ENCODE results near the gene C2orf78.
"Not testable (repeated sequence)": the region's sequence is repeated elsewhere in the genome, so short reads cannot be mapped to it uniquely, and the experiment has no call there.

C2orf78 gene

GRCh38 chr2:73783402-73783801 lies 581 bp upstream of the C2orf78 start:
- DNase-seq, result not testable (repeated sequence)

DNA sequence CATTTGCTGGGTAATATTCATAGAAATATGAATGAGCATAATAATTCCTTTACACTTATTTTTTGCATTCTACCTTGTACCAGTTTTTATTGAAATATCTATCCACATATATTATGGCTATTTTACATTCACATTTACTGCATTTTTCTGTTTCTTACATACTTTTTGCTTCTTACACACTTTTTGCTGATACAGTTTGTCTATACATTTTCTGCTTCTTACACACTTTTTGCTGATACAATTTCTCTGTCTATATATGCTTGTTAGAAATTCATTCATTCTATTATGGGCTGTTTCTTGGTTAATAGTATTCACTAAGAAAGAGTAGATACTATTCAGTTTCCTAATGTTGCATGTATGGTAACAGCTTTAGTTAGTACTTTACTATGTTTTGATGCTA lies 27.9 kb downstream of the C2orf78 start:
- DNase-seq, result no peak

GRCh38 chr2:73812635-73813034 lies 28.7 kb downstream of the C2orf78 start:
- no peak for DNase-seq

GRCh38 chr2:73818296-73818695 lies 34.3 kb downstream of the C2orf78 start:
- no peak for DNase-seq

- peak; percentile 46 to 51 for DNase-seq
Observed at GRCh38 chr2:73821227-73821626, 37.2 kb downstream of the C2orf78 start.

DNA sequence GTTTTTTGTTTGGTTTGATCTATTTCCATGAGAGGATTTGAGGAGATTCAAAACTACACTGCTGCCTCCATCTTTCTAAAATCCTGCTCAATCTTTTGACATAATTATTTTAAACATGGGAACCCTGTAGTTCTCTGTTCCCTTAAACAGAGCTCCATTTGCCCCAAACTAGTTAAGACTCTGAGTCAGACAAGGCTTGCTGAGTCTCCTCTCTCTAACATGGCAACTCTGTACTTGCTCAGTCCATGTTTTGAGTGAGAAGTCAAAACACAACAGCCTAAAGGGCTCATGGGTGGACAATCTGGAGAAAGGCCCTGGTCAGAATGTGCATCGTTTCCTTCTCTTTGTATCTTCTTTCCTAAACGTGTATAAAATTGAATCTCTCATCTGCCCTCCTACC lies 37.7 kb downstream of the C2orf78 start:
- DNase-seq, result no peak

DNA sequence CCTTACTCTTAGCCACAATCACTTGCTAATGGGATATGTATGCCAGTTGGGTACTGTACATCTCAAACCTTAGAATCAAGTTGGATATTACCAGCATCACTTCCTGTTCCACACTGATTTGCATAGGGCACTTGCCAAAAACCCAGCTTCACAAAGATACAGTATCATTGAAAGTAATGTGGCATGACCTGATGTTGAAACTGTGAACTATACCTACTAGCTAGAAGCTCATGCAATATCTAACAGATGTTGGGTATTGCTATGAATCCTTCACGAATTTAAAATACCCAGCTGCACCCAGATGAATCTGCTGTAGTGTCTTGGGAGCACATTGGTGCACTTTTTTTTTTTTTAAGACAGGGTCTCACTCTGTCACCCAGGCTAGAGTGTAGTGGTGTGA lies 38.3 kb downstream of the C2orf78 start:
- no peak for DNase-seq

DNA sequence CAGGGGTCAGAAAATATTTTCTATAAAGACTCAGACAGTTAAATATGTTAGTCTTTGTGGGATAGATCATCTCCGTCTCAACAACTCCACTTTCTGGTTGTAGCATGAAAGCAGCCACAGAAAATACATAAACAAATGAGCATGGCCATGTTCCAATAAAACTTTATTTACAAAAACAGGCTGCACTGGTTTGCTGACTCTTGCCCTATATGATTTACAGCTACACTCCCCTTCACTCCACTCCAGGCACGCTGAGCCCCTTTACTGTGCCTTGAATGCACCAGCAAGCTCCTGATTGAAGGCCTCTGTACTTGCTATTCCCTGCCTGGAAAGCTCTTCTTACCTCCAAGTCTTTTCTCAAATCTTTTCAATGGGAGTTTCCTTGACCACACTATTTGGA lies 39.0 kb downstream of the C2orf78 start:
- no peak for DNase-seq

- no peak for DNase-seq
Observed at GRCh38 chr2:73823416-73823815, 39.4 kb downstream of the C2orf78 start.

DNA sequence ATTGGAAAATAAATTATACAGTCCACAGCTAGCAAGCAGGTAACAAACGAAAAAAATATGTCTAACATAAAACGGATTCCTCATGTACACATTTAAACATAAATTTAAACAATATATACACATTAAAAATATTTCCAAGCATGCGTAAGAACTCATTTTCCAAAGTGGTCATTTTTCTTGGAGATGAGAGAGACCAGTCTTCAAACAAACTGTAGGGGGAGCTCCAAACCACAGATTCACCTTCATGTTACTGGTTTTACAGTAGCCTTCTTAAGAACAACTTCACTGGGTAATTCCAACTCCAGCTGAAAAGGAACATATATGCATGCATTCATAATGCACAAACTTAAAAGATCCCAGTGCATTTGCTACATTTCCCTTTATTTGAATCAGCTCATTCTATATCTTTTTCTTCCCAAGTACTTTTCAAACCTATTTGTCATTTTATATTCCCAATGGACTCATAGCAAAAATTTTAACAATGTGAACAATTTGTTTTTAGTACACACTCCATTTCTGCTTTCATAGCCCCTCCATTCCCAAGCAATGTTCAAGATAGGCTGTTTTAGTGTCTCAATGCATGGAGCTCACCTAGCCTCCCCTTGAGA lies 40.0 kb downstream of the C2orf78 start:
- no peak for DNase-seq

DNA sequence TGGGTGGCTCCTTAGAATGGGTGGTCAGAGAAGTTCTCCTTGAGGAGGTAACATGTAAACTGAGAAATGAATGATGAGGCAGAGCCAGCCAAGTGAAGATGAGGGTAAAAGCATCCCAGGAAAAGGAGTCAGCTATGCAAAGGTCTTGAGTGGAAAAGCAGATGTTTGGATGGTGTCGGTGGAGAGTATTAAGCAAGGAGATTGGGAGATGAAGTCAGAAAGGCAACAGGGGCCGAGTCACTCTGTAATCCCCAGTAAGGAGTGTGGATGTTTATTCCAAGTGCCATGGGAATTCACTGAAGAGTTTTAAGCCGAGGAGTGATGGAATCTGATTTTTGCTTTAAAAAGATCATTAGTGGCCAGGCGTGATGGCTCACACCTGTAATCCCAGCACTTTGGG lies 41.4 kb downstream of the C2orf78 start:
- DNase-seq, result no peak

- no peak for DNase-seq
Observed at GRCh38 chr2:73827018-73827417, 43.0 kb downstream of the C2orf78 start.

DNA sequence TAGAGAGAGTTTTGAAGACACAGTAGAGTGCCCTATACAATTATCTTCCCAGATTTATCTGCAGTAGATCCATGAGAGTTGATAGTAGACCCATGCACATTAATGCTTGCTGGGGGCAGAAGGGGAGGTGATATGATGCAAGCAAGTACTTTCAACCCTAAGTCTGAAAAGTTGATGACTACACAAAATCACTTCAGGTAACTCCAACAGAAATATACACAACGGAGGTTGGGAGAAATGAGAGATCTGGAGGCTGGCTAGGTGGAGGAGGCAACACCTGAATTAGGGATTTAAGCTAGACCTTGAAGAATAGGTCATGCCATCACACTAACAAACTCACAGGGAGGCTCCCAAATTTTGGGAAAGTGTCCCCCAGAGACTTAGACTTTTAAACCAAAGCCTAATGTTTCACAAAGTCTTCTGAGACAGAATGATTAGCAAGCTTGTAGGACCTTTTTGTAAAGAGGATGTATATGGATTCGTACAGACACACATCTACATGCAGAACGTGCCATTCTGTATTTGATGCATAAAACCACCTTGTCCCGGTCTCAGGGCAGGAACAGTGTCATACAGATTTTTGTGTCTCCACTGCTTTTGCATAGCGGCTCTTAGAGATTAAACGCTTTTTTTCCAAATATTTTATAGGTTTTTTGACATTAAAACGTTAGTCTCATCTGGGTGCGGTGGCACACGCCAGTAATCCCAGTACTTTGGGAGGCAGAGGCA lies 43.8 kb downstream of the C2orf78 start:
- no peak for DNase-seq

- DNase-seq, result no peak
Observed at GRCh38 chr2:73828389-73828817, 44.4 kb downstream of the C2orf78 start.

- DNase-seq, result peak; percentile 92
Observed at GRCh38 chr2:73828818-73829570, 45.0 kb downstream of the C2orf78 start, which contains the start of gene STAMBP. STAMBP (plus strand) TSS chr2:73828961; CDS start chr2:73830857, 1,896 bp downstream.

- DNase-seq, result peak; percentile 54 to 60
Observed at GRCh38 chr2:73830871-73831401, 47.0 kb downstream of the C2orf78 start.

- DNase-seq, result no peak
Observed at GRCh38 chr2:73832930-73833329, 48.9 kb downstream of the C2orf78 start.

DNA sequence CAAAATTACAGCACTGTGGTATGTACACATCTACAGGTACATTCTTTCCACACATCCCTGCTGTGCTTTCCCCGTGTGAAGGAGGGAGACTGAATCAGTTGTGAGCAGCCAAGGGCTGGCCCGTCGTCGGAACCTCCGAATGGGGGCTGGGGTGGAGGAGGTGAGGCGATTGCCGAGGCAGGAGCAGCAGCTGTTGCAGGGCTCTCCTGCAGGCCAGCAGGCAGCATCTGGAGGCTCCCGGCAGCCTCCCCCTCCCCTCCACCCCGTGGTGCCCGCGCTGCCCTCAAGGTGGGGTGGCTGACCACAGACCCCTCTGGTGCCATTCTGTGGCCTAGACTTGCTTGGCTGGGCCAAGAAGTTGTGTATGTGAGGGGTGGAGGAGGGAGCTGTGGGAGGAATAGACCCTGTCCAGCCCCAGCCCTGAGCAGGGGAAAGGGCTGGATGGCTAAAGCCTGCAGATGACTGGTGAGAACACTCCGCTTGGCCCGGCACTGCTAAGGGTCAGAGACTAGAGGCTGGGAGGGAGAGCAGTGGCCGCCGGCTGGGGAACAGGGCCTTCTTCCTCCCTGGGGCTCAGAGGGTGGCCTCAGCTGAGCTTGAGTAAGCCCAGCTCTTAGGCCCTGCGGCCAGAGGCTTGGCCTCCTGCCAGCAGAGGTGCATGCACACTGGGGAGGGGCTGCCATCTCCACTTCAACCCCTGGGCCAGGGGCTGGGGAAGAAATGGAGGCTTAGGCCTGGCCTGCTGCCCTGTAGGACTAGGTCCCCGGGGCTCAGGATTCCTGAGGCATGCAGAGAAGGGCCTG lies 52.4 kb downstream of the C2orf78 start:
- no peak for DNase-seq

DNA sequence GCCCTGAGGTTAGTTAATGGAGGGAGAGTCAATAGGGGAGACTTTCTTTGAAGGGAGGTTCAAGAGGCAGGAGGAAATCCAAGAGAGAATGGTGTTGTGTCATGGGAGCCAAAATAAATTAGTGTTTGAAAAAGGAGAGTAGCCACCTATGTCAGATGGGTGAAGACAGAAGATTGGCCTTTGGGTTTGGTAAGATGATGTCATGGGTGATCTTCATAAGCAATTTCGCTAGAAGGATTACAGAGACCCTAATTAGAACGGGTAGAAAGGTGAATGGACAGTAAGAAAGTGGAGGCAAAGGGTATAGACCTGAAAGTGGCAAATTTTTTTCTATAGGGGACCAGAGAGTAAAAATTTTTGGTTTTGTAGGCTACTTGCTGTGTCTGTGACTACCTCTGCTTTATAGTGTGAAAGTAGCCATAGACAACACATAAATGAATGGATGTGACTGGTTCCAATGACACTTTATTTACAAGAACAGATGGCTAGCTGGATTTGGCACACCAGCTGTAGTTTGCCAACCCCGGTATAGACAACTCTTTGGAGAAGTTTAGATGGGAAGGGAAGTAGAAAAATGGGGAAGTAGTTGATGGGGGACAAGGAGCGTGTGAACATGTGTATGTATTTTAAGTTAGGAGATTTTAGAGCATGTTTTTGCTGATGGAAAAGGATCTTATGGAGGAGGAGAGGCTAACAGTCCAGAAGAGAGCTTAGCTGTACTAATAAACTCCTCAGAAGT lies 54.0 kb downstream of the C2orf78 start:
- no peak for DNase-seq

GRCh38 chr2:73838889-73839534 lies 55.0 kb downstream of the C2orf78 start:
- DNase-seq, result no peak

GRCh38 chr2:73839653-73840411 lies 55.8 kb downstream of the C2orf78 start:
- DNase-seq, result no peak

Data from activated T-cell treated with anti-CD3 and anti-CD28 coated beads, Interleukin-2, amount 50 U/mL, for 48 hours (primary cell).